HG02610 (cell line): ENCODE data around the gene VPS52.
"Not testable (repeated sequence)": the region's sequence is repeated elsewhere in the genome, so short reads cannot be mapped to it uniquely, and the experiment has no call there.

Experiments
- ATAC-seq: cut with Tn5 transposase; IDR thresholded peaks from one replicate; pipeline ENCODE4 v1.9.1; 2021; ENCODE audit warnings: mild to moderate bottlenecking, moderate library complexity; ENCODE audit not compliant: unreplicated experiment

The VPS52 gene

DNA sequence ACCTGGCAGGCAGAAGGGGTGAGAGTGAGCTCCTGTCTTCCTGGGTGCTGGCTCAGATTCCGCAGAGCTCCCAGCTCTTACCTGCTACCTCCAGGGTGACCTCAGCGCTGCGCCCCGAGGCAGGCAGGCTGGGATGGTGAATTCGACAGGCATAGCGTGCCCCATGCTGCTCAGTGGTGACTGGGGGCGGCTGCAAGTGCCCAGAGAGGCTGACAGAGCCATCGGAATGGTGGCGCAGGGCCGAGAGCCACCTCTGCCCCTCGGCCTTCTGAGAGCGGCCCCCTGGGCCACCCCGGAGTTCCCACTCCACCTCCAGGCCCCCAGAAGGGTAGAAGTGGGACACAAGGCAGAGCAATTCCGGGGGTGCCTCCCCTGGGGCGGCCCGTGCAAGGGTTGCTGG is 32.5 kb upstream of the VPS52 start:
- ATAC-seq: no peak

DNA sequence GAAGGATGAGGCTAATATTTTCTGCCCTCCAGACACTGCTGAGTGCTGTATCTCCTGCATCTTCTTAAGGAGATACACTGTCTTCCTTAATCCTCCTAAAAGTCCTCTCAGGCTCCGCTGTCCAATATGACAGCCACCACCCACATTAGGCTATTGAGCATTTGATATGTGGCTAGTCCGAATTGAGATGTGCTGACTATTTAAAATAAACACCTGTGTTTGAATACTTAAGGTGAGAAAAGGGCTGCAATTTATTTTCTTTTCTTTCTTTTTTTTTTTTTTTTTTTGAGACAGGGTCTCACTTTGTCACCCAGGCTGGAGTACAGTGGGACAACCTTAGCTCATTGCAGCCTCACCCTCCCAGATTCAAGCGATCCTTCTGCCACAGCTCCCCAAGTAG is 30.2 kb upstream of the VPS52 start:
- ATAC-seq: no peak

DNA sequence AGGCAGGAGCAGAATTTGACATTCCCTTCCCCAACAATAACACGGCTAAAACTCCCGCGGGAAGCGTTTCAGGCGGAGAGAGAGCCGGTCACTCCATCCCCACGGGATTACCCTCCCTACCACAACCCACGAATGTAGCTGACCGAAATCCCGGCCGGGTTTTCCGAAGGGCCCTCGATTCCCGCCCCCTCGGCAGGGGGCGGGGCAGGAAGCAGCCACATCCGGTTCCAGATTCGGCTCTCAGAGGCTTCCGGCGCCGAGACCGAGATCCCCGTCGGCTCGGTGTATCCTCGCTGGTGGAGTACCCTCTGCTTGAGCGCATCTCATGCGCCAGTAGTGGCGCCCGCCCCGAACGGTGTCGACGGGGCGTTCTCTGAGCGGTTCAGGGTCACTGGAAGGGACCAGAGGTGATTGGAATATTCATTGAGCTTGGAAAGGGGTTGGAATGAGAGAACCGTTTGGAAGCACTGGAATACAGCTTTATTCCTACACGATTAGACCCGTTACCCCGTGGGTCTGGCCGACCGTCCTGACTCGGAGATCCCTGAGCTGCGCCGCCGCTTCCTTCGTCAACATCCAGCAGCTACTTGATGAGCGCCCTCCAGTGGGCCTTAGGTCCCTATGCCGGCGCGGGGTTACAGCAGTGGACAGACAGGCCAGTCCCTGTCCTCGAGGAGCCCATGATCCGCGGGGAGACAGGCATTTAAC is 27.7 kb upstream of the VPS52 start:
- ATAC-seq: peak; percentile 78

DNA sequence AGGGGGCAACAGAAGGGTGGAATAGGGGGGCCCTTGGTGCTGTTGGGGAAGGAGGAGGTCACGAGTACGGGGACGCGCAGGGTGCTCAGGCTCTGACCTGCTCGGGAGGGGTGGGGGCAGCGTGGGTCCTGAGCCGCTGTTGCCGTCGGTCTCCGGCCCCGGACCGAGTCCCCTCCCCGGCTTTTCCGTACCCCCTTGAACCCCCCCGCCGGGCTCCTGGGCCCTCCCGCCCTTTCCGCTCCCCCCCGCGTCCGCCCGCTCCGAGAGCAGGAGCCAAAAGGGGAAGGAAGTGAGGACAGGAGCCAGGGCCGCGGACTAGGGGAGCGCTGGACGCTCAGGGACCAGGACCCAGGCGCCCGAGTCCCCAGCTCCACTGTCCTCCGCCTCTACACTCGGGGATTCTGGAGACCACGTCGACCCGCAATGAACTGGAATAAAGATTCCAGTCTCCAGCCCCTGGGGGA is 27.1 kb upstream of the VPS52 start, which contains the start of gene RGL2:
TSS of gene RGL2 (minus strand) at position 170 of the 464 bp plus-strand sequence. CDS start 332 bp downstream, outside the sequence.
- peak; percentile 14 for ATAC-seq

DNA sequence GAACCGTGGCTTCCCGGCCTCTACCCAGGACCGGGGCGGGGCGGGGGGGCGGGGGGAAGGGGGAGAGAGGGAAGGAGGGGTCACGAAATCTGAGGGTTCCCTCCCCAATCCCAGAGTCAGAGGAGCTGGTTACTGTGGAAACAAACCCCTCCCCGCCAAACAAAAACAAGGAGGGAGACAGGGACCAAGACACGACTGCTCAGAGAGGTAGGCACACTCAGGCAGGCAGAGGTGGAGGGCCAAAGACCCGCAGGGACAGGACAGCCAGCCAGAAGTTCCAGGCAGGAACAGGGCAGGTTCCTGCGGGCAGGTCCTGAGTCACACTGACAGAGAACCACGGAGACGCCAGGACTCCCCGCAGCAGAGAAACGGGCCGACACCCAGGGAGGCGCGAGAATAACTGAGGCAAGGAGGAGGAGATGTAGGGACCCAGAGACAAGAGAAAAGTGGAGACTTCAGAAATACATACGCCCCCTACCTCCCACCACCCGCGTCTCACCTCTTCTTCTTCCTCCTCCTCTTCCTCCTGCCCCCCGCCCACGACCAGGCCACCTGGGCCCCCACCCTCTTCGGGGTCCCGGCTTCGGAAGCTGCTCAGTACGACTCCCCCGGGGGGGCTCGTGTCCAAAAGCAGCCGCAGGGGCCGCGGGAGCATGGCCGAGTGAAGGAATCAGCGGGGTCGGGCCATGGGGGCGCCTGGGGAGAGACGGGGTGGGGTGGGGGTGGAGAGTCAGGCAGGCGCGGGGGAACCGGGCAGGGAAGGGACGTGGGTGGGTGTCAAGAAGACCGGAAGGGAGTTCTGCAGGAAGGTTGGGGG is 26.5 kb upstream of the VPS52 start:
- no peak for ATAC-seq

DNA sequence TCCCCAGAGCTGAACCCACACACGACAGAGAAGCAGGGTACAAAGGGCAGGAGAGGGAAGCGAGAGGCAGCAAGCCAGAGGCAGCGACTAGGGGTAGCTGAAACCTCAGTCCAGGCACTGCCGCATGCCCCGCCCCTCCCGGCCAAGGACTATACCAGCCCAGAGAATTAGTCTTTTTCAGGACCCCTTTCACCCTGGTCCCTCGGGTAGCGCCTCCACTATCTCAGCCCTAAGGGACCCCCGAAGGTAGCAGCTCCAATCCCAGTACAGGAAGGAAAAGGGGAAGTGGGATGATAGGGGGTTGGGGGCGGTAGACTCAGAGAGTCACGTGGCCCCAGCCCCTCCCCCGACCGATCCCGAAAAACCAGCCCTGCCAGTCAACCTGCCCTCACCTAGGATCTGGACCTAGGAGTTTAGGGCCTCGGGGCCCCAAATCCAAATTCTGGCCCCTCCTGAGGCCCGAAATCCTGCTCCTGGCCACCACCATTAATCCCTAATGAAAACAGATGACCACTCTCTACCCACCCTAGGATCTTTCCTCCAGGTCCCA is 25.8 kb upstream of the VPS52 start:
- ATAC-seq: no peak

DNA sequence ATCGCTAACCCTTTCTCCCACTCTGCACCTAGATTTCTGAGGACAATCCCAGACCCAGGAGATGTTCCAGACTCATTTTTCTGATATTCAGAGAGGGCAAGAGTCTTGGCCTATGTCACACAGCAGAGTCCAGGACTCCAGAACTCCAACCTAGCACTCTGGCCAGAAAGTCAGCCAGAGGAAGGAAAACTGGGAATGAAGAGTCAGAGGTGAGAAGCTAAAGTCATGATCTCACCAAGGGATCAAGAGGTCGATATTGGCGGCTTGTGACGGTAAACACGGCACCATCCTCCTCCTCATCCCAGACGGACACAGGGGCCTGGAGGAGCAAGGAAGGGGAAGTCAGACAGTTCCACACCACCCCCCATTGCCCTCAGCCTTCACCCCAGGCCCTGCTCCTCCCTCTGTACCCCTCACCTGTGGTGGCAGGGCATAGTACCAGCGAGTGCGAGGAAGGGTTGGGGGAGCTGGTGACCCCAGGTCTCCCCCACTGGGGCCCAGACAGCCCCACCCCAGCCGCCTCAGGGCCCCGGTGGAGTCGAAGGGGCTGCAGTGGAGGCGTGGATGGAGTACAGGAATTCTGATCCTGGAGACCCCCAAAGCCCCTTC is 25.2 kb upstream of the VPS52 start:
- ATAC-seq: no peak

DNA sequence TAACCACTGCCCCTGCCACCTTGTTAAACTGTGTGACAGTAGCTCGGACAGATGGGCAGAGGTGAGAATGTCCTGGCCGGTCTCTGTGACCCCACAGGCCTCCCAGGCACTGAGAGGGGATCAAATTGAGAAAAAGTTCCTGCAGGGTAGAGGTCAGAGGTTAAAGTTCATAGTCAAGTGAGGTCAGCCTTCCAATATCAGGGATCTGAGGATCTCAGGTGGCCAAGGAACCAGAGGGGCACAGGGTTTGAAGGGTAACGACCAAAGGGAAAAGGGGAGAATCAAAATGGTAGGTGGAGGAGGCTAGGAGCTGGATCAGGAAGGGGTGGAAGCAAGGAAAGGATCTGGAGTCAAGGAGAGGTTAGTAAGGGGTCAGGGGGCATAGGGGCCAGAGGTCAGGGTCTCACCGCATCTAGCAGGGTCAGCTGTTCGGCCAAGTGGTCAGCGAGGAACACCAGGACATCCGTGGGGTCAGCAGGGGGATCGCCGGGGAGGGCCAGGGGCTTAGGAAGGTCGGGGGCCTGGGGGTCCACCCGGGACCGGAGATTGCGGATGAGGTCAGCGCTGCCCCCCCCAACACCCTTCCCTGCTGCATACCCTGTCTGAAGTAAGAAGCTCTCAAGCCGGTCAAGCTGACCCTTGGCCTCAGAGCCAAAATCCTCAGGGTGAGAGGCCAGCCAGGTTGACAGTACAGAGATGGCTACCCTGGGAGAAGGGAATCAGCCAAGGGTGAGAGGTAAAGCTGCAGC is 24.1 kb upstream of the VPS52 start:
- ATAC-seq: no peak

DNA sequence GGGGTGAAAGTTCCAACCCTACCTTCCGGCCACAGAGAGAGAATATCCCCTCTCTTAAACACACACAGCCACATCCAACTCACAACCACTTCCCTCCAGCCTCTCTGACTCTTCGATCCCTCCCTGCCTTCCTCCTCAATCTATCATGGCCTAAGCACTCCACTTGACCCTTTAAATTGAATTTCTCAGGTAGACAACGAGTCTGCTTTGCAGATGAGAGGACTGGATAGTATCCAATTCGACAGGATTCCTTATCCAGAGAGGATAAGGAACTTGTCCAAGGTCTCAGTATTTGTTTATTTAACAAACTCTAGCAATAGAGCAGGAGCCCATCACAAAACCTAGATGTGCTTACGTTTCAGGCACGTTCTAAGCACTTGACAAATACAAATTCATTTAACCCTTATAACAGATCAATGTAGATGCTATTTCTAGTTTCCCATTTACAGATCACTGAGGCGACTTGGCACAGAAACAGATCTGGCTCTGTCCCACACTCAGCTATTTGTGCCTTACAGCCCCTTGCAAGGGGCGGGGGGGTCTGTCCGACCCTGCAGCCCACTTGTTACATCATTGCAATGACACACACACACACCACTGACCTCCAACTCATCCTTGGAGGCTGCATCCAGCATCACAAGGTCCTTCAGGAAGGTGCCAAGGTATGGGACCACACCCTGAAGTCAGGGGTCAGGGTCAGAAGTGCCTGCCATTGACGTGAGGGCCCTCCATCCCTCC is 22.6 kb upstream of the VPS52 start:
- ATAC-seq: no peak

DNA sequence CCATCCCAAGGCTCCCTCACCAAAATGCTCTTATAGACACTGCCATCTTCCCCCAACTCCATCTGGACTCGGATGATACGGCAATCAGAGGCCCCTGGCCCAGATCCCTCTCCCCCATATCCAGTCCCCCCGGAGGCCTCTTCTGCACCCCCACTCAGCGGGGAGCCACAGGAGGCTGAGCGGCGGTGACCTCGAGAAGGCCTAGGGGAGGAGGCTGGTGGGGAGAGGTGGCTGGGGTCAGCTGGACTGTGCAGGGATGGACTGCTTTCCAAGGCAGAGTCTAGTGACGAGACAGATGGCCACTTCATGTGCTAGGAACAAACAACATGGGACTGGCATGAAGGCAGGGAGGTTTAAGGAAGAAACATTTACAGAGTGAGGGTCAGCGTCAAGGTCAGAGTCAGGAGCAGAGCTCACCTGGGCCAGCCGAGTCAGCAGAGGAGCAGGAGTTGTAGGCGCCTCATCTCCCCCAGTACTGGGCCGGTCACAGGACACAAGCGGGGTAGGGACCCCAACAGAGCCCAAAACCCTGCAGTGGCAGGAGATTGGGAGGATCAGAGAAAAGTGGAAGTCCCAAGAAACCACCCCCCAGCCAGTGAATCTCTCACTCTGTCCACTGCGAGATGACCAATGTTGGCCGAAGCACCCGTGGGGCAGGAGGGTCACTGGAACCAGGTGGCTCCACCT is 21.5 kb upstream of the VPS52 start:
- no peak for ATAC-seq

DNA sequence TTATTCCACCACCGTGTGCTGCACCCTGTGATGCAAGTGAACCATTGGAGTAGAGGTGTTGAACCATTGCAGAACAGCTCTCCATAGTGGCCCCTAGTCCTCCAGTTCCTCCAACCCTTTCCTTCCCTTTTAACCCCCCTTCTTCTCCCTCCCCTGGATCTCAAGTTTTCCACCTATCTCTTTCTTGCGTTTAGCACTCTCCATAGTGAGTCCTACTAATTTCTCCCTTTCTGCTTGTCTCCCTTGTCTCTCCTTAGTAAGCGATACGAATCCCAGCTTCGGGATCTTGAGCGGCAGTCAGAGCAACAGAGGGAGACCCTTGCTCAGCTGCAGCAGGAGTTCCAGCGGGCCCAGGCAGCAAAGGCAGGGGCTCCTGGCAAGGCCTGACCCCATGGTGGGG is 18.8 kb upstream of the VPS52 start:
- no peak for ATAC-seq

DNA sequence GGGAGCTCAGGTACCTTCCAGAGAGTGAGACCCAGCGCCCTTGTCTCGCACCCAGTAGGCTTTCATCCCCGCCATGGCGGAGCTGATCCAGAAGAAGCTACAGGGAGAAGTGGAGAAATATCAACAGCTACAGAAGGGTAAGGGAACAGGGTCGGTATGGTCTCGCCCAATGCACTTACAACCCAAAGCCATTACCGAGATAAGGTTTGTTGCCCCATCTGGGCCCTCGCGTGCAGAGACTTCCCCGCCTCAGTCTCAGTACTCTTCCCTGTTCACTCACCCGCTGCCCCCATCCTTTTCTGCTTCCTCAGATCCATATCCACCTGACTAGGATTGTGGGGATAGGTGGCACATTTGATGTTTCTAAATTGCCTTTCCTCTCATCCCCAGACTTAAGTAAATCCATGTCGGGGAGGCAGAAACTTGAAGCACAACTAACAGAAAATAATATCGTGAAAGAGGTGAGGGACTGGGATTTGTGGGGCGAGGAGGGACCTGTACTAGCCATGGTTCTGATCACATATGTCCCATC is 18.2 kb upstream of the VPS52 start:
- ATAC-seq: no peak

DNA sequence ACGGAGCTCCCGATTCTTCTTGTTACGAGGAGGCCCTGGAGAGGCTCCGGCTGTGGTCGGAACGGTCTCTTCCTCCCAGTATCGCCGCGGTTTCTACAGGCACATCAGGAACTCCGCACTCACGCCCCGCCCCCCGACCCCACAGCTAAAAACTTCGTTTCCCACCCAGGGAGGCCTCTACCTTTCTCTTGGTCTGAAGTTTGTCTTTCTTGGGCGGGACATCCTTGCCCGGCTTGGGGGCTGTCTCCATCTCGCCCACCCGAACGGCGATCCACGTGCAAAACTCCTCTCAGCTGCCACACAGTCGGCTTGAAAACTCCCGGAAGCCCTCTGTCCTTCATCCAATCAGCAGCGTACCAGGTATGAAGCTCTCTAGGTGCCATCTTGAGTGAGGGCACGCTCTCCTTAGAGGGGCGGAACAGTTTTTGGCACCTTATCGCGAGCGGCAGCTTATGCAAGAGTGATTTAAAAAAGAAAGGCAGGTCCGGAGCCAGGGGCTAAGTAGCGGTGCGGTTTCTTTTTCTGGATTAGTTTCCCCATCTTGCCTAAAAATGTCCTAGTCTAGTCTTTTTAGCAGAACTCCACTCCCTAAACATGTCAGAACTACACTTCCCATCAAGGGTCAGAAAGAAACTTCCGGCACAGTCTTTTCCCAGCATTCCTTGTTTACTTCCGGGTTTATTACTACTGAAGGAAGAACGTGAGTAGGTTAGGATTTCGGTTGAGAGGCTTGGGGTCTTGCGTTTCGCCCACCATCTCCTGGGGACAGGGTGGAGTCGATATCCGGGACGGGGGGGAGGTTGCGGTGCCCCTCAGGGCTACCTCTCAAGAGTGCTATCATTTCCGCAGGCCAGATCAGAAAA is 17.5 kb upstream of the VPS52 start, which contains the start of the genes PFDN6 and WDR46:
TSS of gene PFDN6 (plus strand) at position 681 of the 863 bp plus-strand sequence. CDS start 256 bp downstream, outside the sequence.
TSS of gene WDR46 (minus strand) at position 319 of the 863 bp plus-strand sequence. CDS start at position 250, 69 bp downstream.
- ATAC-seq: peak; percentile 83

DNA sequence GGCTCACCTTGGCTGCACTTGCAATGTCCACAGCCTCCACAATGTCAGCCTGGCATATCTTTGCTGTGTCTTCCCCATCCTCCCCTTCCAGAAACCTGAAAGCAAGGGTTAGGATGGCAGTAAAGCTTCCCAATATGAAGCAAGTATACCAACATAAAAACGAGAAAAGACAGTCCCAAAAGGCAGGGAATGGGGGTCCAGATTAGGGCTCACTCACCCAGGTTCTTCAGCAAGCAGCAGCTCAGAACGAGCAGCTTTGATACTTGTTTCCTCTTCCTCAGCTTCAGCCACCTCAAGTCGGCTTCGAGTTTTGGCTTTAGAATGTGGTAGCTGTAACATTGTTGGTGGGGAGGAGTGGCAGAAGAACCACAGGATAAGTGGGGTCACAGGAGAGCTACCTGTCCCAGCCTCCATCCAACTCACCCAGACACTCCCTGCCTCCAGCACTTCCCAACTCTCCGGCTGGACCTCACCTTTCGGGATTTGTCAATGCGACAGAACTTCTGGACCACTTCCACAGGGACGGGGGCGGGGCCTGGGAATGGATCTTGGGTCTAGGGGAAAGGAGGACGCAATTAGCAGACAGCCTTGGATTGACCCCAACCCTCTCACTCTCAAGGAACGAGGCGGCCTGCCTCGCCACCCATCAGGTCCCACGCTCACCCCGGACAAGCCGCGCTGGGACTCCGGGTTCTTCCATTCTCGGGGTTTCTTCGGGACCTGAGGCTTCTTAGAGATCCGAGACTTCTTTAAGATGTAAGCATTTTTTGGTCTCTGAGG is 16.7 kb upstream of the VPS52 start:
- ATAC-seq: peak; percentile 5

DNA sequence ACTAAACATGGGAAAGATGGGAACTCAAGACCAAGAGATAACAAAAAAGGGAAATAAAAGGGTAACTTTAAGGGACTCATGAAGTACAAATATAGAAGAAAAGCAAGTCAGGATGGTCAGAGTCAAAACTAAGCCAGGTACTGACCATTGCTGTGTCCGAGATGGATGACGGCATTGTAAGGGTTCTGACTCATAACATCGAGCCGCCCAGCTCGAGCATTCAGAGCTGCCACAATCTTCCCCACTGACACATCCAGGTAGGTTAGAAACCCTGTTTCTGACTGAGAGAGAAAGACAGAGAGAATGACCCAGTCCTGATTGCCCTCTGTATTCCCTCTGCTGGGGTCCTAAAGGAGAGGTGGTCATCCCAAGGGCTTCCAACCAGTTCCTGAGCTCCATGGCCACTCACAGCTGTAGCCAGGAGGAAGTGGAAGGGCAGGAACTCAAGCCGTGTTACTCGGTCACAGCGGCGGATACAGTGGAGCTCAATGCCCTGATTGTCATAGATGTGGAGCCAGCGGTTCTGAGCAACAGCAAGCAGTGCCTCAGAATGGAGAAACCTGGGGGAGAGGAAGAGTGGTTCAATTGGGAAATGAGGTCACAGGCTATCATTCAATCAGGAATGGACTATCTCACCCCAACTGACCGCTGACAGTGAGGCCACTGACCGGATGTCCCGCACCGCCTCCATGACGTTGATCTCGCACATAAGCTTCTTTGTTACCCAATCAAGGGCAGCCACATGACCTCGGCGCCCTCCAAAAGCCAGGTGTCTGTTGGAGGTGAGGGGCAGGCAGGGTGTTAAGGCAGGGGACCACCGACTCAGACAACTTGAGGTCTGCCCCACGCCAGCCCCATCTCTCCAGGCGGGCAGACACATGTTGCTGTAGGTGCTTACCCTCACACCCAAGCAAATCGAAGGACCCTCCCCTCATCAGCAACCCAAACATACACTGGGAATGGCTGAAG is 15.6 kb upstream of the VPS52 start:
- ATAC-seq: no peak

DNA sequence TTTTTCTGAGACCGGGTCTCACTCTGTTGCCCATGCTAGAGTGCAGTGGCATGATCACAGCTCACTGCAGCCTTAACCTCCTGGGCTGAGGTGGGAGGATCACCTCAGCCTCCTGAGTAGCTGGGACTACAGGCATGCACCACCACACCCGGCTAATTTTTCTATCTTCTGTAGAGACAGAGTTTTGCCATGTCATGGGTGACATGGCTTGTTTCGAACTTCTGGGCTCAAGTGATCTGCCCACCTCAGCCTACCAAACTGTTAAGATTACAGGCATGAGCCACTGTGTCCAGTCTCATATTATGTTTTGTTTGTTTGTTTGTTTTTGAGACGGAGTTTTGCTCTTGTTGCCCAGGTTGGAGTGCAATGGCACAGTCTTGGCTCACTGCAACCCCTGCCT is 13.5 kb upstream of the VPS52 start:
- ATAC-seq: not testable (repeated sequence)
